Measurements from ENCODE around the gene DENND6B. TPM values are rescaled to one million over a fixed set of nuclear protein-coding genes. Genes with fewer than 3 reads are reported as not detected.

Gene DENND6B
- total and polyA plus RNA-seq, 2 experiments from 2014 or later, result 0.71 to 1.3 TPM

GRCh38 chr22:50323900-50324299 is 2.9 kb downstream of the DENND6B start:
- H3K4me3 ChIP-seq, result no peak overlapping the region
- no peaks in the 10 kb centered on the region for H3K9me2 ChIP-seq (ENCODE audit: insufficient read depth)
- ATAC-seq (no peak), DNase-seq (ENCODE audit: low spot score) (no peak)
- H4K20me1 ChIP-seq (replicated peaks; ENCODE audit: insufficient read depth), result no peaks in the 10 kb centered on the region
- H2AFZ ChIP-seq, result no peak overlapping the region
- no peak overlapping the region for H3K4me2 ChIP-seq
- Mint-ChIP-seq H3K4me3 (no peak overlapping the region), H3K9me3 (0 out of 3 replicates have a peak, but pooled peaks cover 3% of the 10 kb centered on the region), H3K27me3 (ENCODE audit: insufficient read depth, low read depth, poor library complexity) (peaks cover 23% of the 10 kb centered on the region), H3K4me1 (peaks cover 6% of the 10 kb centered on the region; the same call in 2 of the 3 replicates), H3K36me3 (ENCODE audit: low read depth) (no peaks in the 10 kb centered on the region; the same call in 2 of the 3 replicates), H3K27ac (no peak overlapping the region)
- no peaks in the 10 kb centered on the region for H3K36me3 ChIP-seq (ENCODE audit: insufficient read depth)
- H3K4me1 ChIP-seq (ENCODE audit: insufficient read depth), result no peaks in the 10 kb centered on the region; the same call in 1 of the 2 replicates
- H3K79me2 ChIP-seq (replicated peaks; ENCODE audit: insufficient read depth), result no peaks in the 10 kb centered on the region
- H3K27ac ChIP-seq (ENCODE audit: low read depth), result no peak overlapping the region
- no peaks in the 10 kb centered on the region for H3F3A ChIP-seq (replicated peaks; ENCODE audit: low read depth)
- peaks cover 19% of the 10 kb centered on the region for H3K27me3 ChIP-seq (ENCODE audit: insufficient read depth)
- TF ChIP-seq NANOG (IDR thresholded peaks at IDR 0.05; ENCODE audit: borderline replicate concordance) (no peak), EZH2 (IDR thresholded peaks at IDR 0.05; ENCODE audit: low read depth, unreplicated experiment) (no peak), STAT1 (IDR thresholded peaks at IDR 0.05; ENCODE audit: unreplicated experiment) (no peak), ZNF114 (CRISPR knock-in tag; IDR thresholded peaks at IDR 0.05) (no peak), POLR2AphosphoS5 (IDR thresholded peaks at IDR 0.05; ENCODE audit: low read depth) (no peak), ZNF331 (CRISPR knock-in tag; IDR thresholded peaks at IDR 0.05; ENCODE audit: low read depth) (no peak), REST (IDR thresholded peaks at IDR 0.05; ENCODE audit: unreplicated experiment) (no peak), ZNF462 (CRISPR knock-in tag; IDR thresholded peaks at IDR 0.05) (no peak), EZH2phosphoT487 (IDR thresholded peaks at IDR 0.05; ENCODE audit: unreplicated experiment) (no peak), CREB1 (CRISPR knock-in tag; IDR thresholded peaks at IDR 0.05; ENCODE audit: low read depth) (no peak), JUNB (IDR thresholded peaks at IDR 0.05; ENCODE audit: unreplicated experiment) (no peak)
- TF ChIP-seq, protein P1, sequence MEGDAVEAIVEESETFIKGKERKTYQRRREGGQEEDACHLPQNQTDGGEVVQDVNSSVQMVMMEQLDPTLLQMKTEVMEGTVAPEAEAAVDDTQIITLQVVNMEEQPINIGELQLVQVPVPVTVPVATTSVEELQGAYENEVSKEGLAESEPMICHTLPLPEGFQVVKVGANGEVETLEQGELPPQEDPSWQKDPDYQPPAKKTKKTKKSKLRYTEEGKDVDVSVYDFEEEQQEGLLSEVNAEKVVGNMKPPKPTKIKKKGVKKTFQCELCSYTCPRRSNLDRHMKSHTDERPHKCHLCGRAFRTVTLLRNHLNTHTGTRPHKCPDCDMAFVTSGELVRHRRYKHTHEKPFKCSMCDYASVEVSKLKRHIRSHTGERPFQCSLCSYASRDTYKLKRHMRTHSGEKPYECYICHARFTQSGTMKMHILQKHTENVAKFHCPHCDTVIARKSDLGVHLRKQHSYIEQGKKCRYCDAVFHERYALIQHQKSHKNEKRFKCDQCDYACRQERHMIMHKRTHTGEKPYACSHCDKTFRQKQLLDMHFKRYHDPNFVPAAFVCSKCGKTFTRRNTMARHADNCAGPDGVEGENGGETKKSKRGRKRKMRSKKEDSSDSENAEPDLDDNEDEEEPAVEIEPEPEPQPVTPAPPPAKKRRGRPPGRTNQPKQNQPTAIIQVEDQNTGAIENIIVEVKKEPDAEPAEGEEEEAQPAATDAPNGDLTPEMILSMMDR (conservative IDR thresholded peaks at IDR 0.05; ENCODE audit: low read depth in 2 of 2), result no peak
- TF ChIP-seq, protein P2, sequence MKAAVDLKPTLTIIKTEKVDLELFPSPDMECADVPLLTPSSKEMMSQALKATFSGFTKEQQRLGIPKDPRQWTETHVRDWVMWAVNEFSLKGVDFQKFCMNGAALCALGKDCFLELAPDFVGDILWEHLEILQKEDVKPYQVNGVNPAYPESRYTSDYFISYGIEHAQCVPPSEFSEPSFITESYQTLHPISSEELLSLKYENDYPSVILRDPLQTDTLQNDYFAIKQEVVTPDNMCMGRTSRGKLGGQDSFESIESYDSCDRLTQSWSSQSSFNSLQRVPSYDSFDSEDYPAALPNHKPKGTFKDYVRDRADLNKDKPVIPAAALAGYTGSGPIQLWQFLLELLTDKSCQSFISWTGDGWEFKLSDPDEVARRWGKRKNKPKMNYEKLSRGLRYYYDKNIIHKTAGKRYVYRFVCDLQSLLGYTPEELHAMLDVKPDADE (IDR thresholded peaks at IDR 0.05), result no peak

All from GM23338 (cell line).